GM21576 (cell line): ENCODE measurements around the gene KCTD4.
"Not testable (repeated sequence)": the region's sequence is repeated elsewhere in the genome, so short reads cannot be mapped to it uniquely, and the experiment has no call there.

Experiments used
- ATAC-seq: cut with Tn5 transposase; IDR thresholded peaks from one replicate; pipeline ENCODE4 v1.9.1; 2021; ENCODE audit warnings: mild to moderate bottlenecking, moderate library complexity; ENCODE audit not compliant: unreplicated experiment

KCTD4 gene

GRCh38 chr13:45200701-45201232 is at the start of gene KCTD4:
KCTD4 (minus strand) TSS chr13:45201045; CDS start chr13:45194567, 6,478 bp downstream.
- ATAC-seq = no peak

- no peak for ATAC-seq
These were observed 48.8 kb upstream of the KCTD4 start for GRCh38 chr13:45249662-45250061.

GRCh38 chr13:45244736-45245135 is 43.9 kb upstream of the KCTD4 start:
- ATAC-seq = not testable (repeated sequence)

- ATAC-seq = no peak
These were observed 42.2 kb upstream of the KCTD4 start for GRCh38 chr13:45243077-45243476.

GRCh38 chr13:45242524-45242923 is 41.7 kb upstream of the KCTD4 start:
- no peak for ATAC-seq

- no peak for ATAC-seq
These were observed 41.2 kb upstream of the KCTD4 start for GRCh38 chr13:45242070-45242469.

- ATAC-seq = no peak
These were observed 39.3 kb upstream of the KCTD4 start for GRCh38 chr13:45240143-45240542.

GRCh38 chr13:45238945-45239795 is 38.3 kb upstream of the KCTD4 start:
- ATAC-seq = no peak

- no peak for ATAC-seq
These were observed 31.7 kb upstream of the KCTD4 start for GRCh38 chr13:45232591-45232990.

- no peak for ATAC-seq
These were observed 30.9 kb upstream of the KCTD4 start for GRCh38 chr13:45231722-45232121.

- no peak for ATAC-seq
These were observed 30.5 kb upstream of the KCTD4 start for GRCh38 chr13:45231305-45231704.

- no peak for ATAC-seq
These were observed 28.3 kb upstream of the KCTD4 start for GRCh38 chr13:45229172-45229571.

GRCh38 chr13:45228002-45228401 is 27.2 kb upstream of the KCTD4 start:
- no peak for ATAC-seq

GRCh38 chr13:45226024-45226423 is 25.2 kb upstream of the KCTD4 start:
- ATAC-seq = no peak

GRCh38 chr13:45225370-45225769 is 24.5 kb upstream of the KCTD4 start:
- no peak for ATAC-seq

- no peak for ATAC-seq
These were observed 23.3 kb upstream of the KCTD4 start for GRCh38 chr13:45224176-45224575.

GRCh38 chr13:45222919-45223318 is 22.1 kb upstream of the KCTD4 start:
- no peak for ATAC-seq

GRCh38 chr13:45222516-45222915 is 21.7 kb upstream of the KCTD4 start:
- ATAC-seq = no peak

- ATAC-seq = no peak
These were observed 19.6 kb upstream of the KCTD4 start for GRCh38 chr13:45220403-45220802.

- ATAC-seq = no peak
These were observed 19.1 kb upstream of the KCTD4 start for GRCh38 chr13:45219938-45220375.

GRCh38 chr13:45219123-45219891 is 18.5 kb upstream of the KCTD4 start:
- no peak for ATAC-seq

GRCh38 chr13:45218689-45219088 is 17.8 kb upstream of the KCTD4 start:
- no peak for ATAC-seq
